ENCODE data around the gene BEND5.

The BEND5 gene

GRCh38 chr1:48776393-48777218 lies at the start of gene BEND5:
BEND5 (minus strand) TSS chr1:48776891; CDS start chr1:48776831, 60 bp downstream.
- DNase-seq (ENCODE audit: low spot score), result no peak

GRCh38 chr1:48823168-48823567 lies 46.5 kb upstream of the BEND5 start:
- no peak for DNase-seq (ENCODE audit: low spot score)

- no peak for DNase-seq (ENCODE audit: low spot score)
Measured at GRCh38 chr1:48820491-48820890, 43.8 kb upstream of the BEND5 start.

GRCh38 chr1:48817505-48818114 lies 40.9 kb upstream of the BEND5 start:
- no peak for DNase-seq (ENCODE audit: low spot score)

GRCh38 chr1:48810740-48811139 lies 34.0 kb upstream of the BEND5 start:
- no peak for DNase-seq (ENCODE audit: low spot score)

- DNase-seq (ENCODE audit: low spot score), result no peak
Measured at GRCh38 chr1:48808496-48808895, 31.8 kb upstream of the BEND5 start.

- no peak for DNase-seq (ENCODE audit: low spot score)
Measured at GRCh38 chr1:48807554-48808260, 31.0 kb upstream of the BEND5 start.

- DNase-seq (ENCODE audit: low spot score), result no peak
Measured at GRCh38 chr1:48803474-48803873, 26.8 kb upstream of the BEND5 start.

GRCh38 chr1:48794816-48795215 lies 18.1 kb upstream of the BEND5 start:
- DNase-seq (ENCODE audit: low spot score), result no peak

GRCh38 chr1:48793863-48794262 lies 17.2 kb upstream of the BEND5 start:
- DNase-seq (ENCODE audit: low spot score), result no peak

GRCh38 chr1:48792961-48793360 lies 16.3 kb upstream of the BEND5 start:
- no peak for DNase-seq (ENCODE audit: low spot score)

GRCh38 chr1:48790397-48790796 lies 13.7 kb upstream of the BEND5 start:
- DNase-seq (ENCODE audit: low spot score), result no peak

GRCh38 chr1:48789903-48790302 lies 13.2 kb upstream of the BEND5 start:
- DNase-seq (ENCODE audit: low spot score), result no peak

GRCh38 chr1:48785869-48786268 lies 9.2 kb upstream of the BEND5 start:
- no peak for DNase-seq (ENCODE audit: low spot score)

GRCh38 chr1:48784301-48784700 lies 7.6 kb upstream of the BEND5 start:
- no peak for DNase-seq (ENCODE audit: low spot score)

GRCh38 chr1:48777219-48777895 lies 666 bp upstream of the BEND5 start:
- DNase-seq (ENCODE audit: low spot score), result no peak

GRCh38 chr1:48775831-48776392 lies 779 bp downstream of the BEND5 start:
- DNase-seq (ENCODE audit: low spot score), result no peak

- DNase-seq (ENCODE audit: low spot score), result no peak
Measured at GRCh38 chr1:48773133-48773532, 3.6 kb downstream of the BEND5 start.

GRCh38 chr1:48772211-48772610 lies 4.5 kb downstream of the BEND5 start:
- DNase-seq (ENCODE audit: low spot score), result no peak

- no peak for DNase-seq (ENCODE audit: low spot score)
Measured at GRCh38 chr1:48771561-48771960, 5.1 kb downstream of the BEND5 start.

GRCh38 chr1:48767975-48768510 lies 8.6 kb downstream of the BEND5 start:
- no peak for DNase-seq (ENCODE audit: low spot score)

GRCh38 chr1:48765335-48765734 lies 11.4 kb downstream of the BEND5 start:
- DNase-seq (ENCODE audit: low spot score), result no peak

All from hematopoietic multipotent progenitor cell treated with erythropoietin and hydrocortisone succinate and interleukin-3 and kit ligand, for 17 days (in vitro differentiated cells).